ENCODE measurements around the gene HDAC4. TPM values are rescaled to one million over a fixed set of nuclear protein-coding genes. Genes with fewer than 3 reads are reported as not detected.

Gene HDAC4
- polyA plus RNA-seq, 1 donor (not counting 4 experiments of a cell fraction or from before 2014, with no cell fraction given): 2.9 TPM

DNA sequence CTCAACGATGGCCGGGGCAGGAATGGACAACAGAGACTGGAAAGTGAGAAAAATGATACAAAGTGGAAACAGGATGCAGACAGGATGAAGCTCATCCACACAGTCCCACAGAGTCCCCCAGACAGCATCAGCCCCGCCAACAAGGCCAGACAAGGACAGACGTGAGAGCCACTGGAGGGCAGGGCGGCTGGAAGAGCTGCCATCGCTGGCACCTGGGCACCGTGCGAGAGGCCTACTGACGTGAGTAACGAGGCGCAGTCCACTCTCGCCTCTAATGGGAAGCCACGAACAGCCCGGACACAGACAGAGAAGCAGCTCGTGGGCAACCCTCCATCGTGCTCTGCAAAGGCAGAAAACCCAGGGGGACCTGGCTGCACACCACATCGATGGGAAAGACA, 17.1 kb downstream of the HDAC4 start:
- no peak overlapping the region for H3K9ac ChIP-seq (ENCODE audit: control insufficient read depth, extremely low read depth, insufficient read depth, low read length)
- no peaks in the 10 kb centered on the region for H3K27me3 ChIP-seq (ENCODE audit: control insufficient read depth, extremely low read depth, insufficient read depth, low read length)
- TF ChIP-seq, protein P1, sequence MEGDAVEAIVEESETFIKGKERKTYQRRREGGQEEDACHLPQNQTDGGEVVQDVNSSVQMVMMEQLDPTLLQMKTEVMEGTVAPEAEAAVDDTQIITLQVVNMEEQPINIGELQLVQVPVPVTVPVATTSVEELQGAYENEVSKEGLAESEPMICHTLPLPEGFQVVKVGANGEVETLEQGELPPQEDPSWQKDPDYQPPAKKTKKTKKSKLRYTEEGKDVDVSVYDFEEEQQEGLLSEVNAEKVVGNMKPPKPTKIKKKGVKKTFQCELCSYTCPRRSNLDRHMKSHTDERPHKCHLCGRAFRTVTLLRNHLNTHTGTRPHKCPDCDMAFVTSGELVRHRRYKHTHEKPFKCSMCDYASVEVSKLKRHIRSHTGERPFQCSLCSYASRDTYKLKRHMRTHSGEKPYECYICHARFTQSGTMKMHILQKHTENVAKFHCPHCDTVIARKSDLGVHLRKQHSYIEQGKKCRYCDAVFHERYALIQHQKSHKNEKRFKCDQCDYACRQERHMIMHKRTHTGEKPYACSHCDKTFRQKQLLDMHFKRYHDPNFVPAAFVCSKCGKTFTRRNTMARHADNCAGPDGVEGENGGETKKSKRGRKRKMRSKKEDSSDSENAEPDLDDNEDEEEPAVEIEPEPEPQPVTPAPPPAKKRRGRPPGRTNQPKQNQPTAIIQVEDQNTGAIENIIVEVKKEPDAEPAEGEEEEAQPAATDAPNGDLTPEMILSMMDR (optimal IDR thresholded peaks at IDR 0.05 in 1 of 3, IDR thresholded peaks at IDR 0.05 in 1 of 3, conservative IDR thresholded peaks at IDR 0.05 in 1 of 3; ENCODE audit: extremely low read depth in 1 of 3, insufficient read depth in 2 of 3, low read length in 3 of 3): no peak
- no peak for TF ChIP-seq EZH2 (IDR thresholded peaks at IDR 0.05; ENCODE audit: low read length)
- no peaks in the 10 kb centered on the region for H3K79me2 ChIP-seq (ENCODE audit: control insufficient read depth, insufficient read depth, low read length)
- dilution Hi-C loops (cut with MboI; ENCODE audit: extremely low pct_ligation_motif_present, low sequenced_read_pairs): no loop called here
- H3K9me3 ChIP-seq (ENCODE audit: control insufficient read depth, low read depth, low read length): no peaks in the 10 kb centered on the region
- no peaks in the 10 kb centered on the region for H3K4me1 ChIP-seq (ENCODE audit: control insufficient read depth, extremely low read depth, insufficient read depth, low read length)
- H3K27ac ChIP-seq (ENCODE audit: control insufficient read depth, insufficient read depth, low read length): no peak overlapping the region
- H3K9me1 ChIP-seq (ENCODE audit: control insufficient read depth, extremely low read depth, insufficient read depth, low read length): no peaks in the 10 kb centered on the region
- FAIRE-seq (no peak), DNase-seq (ENCODE audit: low read depth, low spot score) (no peak)
- H3K36me3 ChIP-seq (ENCODE audit: control insufficient read depth in 2 of 2, extremely low read depth in 1 of 2, insufficient read depth in 2 of 2, low read length in 2 of 2): peaks cover 0 to 2% of the 10 kb centered on the region in 2 experiments
- H3K4me2 ChIP-seq (ENCODE audit: control insufficient read depth, extremely low read depth, insufficient read depth, low read depth, low read length): no peak overlapping the region
- H3K4me3 ChIP-seq (ENCODE audit: control insufficient read depth in 2 of 3, extremely low read depth in 1 of 3, insufficient read depth in 2 of 3, low read depth in 1 of 3, low read length in 3 of 3): no peak overlapping the region
- H2AFZ ChIP-seq (ENCODE audit: control insufficient read depth, low read length): no peak overlapping the region
- H4K20me1 ChIP-seq (ENCODE audit: control insufficient read depth, extremely low read depth, insufficient read depth, low read length): peaks cover 3% of the 10 kb centered on the region

DNA sequence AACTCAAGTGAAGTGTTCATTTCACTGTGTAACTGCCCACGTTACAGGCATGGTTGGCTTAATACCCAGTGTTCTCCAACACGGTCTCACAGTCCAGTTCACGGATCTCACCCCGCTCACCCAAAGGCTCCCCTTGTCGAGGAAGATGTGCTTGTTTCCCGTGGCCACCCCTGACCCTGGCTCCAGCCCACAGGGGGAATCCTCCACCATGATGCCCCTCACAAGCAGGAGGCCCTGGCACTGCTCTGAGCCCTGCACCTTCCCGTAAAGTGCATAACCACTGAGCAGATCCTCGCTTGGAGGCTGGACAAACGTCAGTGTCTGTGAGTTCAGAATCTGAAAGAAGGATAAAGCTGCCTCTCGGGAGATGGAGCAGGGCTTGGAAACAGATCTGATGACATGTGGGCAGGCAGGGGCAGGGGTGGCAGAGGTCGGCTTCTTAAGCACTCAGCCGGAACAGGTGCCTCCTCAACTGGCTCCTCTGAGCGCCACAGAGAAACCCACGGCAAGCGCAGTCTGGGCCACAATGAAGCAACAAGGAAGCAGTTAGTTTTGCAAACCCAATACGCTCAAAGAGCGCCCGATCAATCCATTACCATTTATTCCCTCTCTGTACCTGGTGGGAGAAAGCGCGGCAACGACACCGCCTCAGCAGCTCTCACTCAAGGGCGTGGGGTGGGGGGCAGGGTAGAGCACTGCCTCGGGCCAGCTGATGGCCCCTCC, 17.6 kb downstream of the HDAC4 start:
- H3K79me2 ChIP-seq (ENCODE audit: control insufficient read depth, insufficient read depth, low read length): no peaks in the 10 kb centered on the region

More for the DNA sequence above, 17.6 kb downstream of the HDAC4 start:
- DNase-seq (ENCODE audit: low read depth, low spot score): no peak
- Histone ChIP-seq H3K36me3 (ENCODE audit: control insufficient read depth in 2 of 2, extremely low read depth in 1 of 2, insufficient read depth in 2 of 2, low read length in 2 of 2) (peaks cover 0 to 2% of the 10 kb centered on the region in 2 experiments), H3K4me3 (ENCODE audit: control insufficient read depth in 2 of 3, extremely low read depth in 1 of 3, insufficient read depth in 2 of 3, low read depth in 1 of 3, low read length in 3 of 3) (no peak overlapping the region), H3K9ac (ENCODE audit: control insufficient read depth, extremely low read depth, insufficient read depth, low read length) (no peak overlapping the region), H3K9me3 (ENCODE audit: control insufficient read depth, low read depth, low read length) (no peaks in the 10 kb centered on the region), H4K20me1 (ENCODE audit: control insufficient read depth, extremely low read depth, insufficient read depth, low read length) (peaks cover 3% of the 10 kb centered on the region), H3K9me1 (ENCODE audit: control insufficient read depth, extremely low read depth, insufficient read depth, low read length) (no peaks in the 10 kb centered on the region), H2AFZ (ENCODE audit: control insufficient read depth, low read length) (no peak overlapping the region), H3K27me3 (ENCODE audit: control insufficient read depth, extremely low read depth, insufficient read depth, low read length) (no peaks in the 10 kb centered on the region), H3K4me1 (ENCODE audit: control insufficient read depth, extremely low read depth, insufficient read depth, low read length) (no peaks in the 10 kb centered on the region), H3K27ac (ENCODE audit: control insufficient read depth, insufficient read depth, low read length) (no peak overlapping the region), H3K4me2 (ENCODE audit: control insufficient read depth, extremely low read depth, insufficient read depth, low read depth, low read length) (no peak overlapping the region)
- dilution Hi-C loops (cut with MboI; ENCODE audit: extremely low pct_ligation_motif_present, low sequenced_read_pairs): no loop called here
- no peak for TF ChIP-seq EZH2 (IDR thresholded peaks at IDR 0.05; ENCODE audit: low read length)
- TF ChIP-seq, protein P1 (optimal IDR thresholded peaks at IDR 0.05 in 1 of 3, IDR thresholded peaks at IDR 0.05 in 1 of 3, conservative IDR thresholded peaks at IDR 0.05 in 1 of 3; ENCODE audit: extremely low read depth in 1 of 3, insufficient read depth in 2 of 3, low read length in 3 of 3): no peak
- FAIRE-seq: no peak
